ENCODE measurements around the gene EYA2.
"Not testable (repeated sequence)": the region's sequence is repeated elsewhere in the genome, so short reads cannot be mapped to it uniquely, and the experiment has no call there.

The EYA2 gene

GRCh38 chr20:47154089-47154488 lies 259.4 kb downstream of the EYA2 start:
- no peak for DNase-seq

- no peak for DNase-seq
Observed at GRCh38 chr20:47156301-47157137, 261.9 kb downstream of the EYA2 start.

- no peak for DNase-seq
Observed at GRCh38 chr20:47159166-47159565, 264.5 kb downstream of the EYA2 start.

- DNase-seq = no peak
Observed at GRCh38 chr20:47160240-47160639, 265.6 kb downstream of the EYA2 start.

GRCh38 chr20:47160992-47161391 lies 266.3 kb downstream of the EYA2 start:
- DNase-seq = no peak

- no peak for DNase-seq
Observed at GRCh38 chr20:47161411-47161810, 266.8 kb downstream of the EYA2 start.

GRCh38 chr20:47164140-47164539 lies 269.5 kb downstream of the EYA2 start:
- DNase-seq = no peak

- no peak for DNase-seq
Observed at GRCh38 chr20:47165376-47165865, 270.8 kb downstream of the EYA2 start.

- no peak for DNase-seq
Observed at GRCh38 chr20:47167846-47168245, 273.2 kb downstream of the EYA2 start.

GRCh38 chr20:47172579-47172978 lies 277.9 kb downstream of the EYA2 start:
- DNase-seq = no peak

GRCh38 chr20:47173596-47174216 lies 279.1 kb downstream of the EYA2 start:
- DNase-seq = no peak

- DNase-seq = no peak
Observed at GRCh38 chr20:47174456-47175243, 280.0 kb downstream of the EYA2 start.

- no peak for DNase-seq
Observed at GRCh38 chr20:47175493-47175892, 280.9 kb downstream of the EYA2 start.

GRCh38 chr20:47176217-47176616 lies 281.6 kb downstream of the EYA2 start:
- DNase-seq = not testable (repeated sequence)

- DNase-seq = no peak
Observed at GRCh38 chr20:47178277-47178676, 283.6 kb downstream of the EYA2 start.

- no peak for DNase-seq
Observed at GRCh38 chr20:47178851-47179250, 284.2 kb downstream of the EYA2 start.

- no peak for DNase-seq
Observed at GRCh38 chr20:47179267-47179666, 284.6 kb downstream of the EYA2 start.

- peak; percentile 23 for DNase-seq
Observed at GRCh38 chr20:47181056-47181862, 286.6 kb downstream of the EYA2 start.

GRCh38 chr20:47183367-47183766 lies 288.7 kb downstream of the EYA2 start:
- no peak for DNase-seq

- no peak for DNase-seq
Observed at GRCh38 chr20:47187450-47188195, 293.0 kb downstream of the EYA2 start.

- no peak for DNase-seq
Observed at GRCh38 chr20:47188540-47188939, 293.9 kb downstream of the EYA2 start.

GRCh38 chr20:47189060-47189459 lies 294.4 kb downstream of the EYA2 start:
- DNase-seq = no peak

All from NCI-H69 (cell line).